Upper lobe of left lung (tissue), 4 donors: ENCODE data around the gene IGSF1.

Source experiments
- CTCF ChIP-seq, 6 experiments: fragments of 450-650 bp in 4 of 6; fragments of 200-600 bp in 2 of 6; sonication (generic) in 2 of 6; IDR thresholded peaks; one replicate each; pipeline ENCODE4 v1.5.1; 2016 to 2019; ENCODE audit warnings: antibody characterized with exemption in 6 of 6
- EP300 ChIP-seq, 4 donors: sonication (generic); formaldehyde crosslinking; IDR thresholded peaks; one replicate each; pipeline ENCODE4 v1.5.1; 2017; ENCODE audit warnings: antibody characterized with exemption in 4 of 4, control low read depth in 2 of 4

GRCh38 chrX:131322651-131323050 lies 33.5 kb upstream of the IGSF1 start:
- no peak for TF ChIP-seq EP300 (IDR thresholded peaks at IDR 0.05)
- no peak for TF ChIP-seq CTCF (IDR thresholded peaks at IDR 0.05)
